H9 (cell line): ENCODE results near the gene KCNMB2. TPM values are rescaled to one million over a fixed set of nuclear protein-coding genes. Genes with fewer than 3 reads are reported as not detected.
A peak's percentile ranks its signal among the peaks of the same experiment; 100 is the strongest.

Experiments
- DNase-seq: peaks from one replicate; pipeline ENCODE4 v3.0.0-alpha.2; 2017
- H2AFZ ChIP-seq: one replicate; pipeline ENCODE4 v1.6.1; 2013; ENCODE audit warnings: mild to moderate bottlenecking, low read length, control low read depth, moderate library complexity
- H2AK5ac ChIP-seq: 2 replicates; pipeline ENCODE4 v1.6.1; 2013; ENCODE audit warnings: low read length, control low read depth, mixed read lengths; ENCODE audit not compliant: insufficient read length
- H2BK120ac ChIP-seq: one replicate; pipeline ENCODE4 v1.6.1; 2013; ENCODE audit warnings: low read depth, mild to moderate bottlenecking, low read length, control low read depth, inconsistent platforms; ENCODE audit not compliant: poor library complexity, severe bottlenecking
- H2BK12ac ChIP-seq: 2 replicates; pipeline ENCODE4 v1.6.1; 2013; ENCODE audit warnings: low read length, control low read depth, mixed read lengths, low read depth; ENCODE audit not compliant: insufficient read length
- H2BK15ac ChIP-seq: 2 replicates; pipeline ENCODE4 v1.6.1; 2013; ENCODE audit warnings: low read depth, low read length, control low read depth
- H2BK20ac ChIP-seq: one replicate; pipeline ENCODE4 v1.6.1; 2013; ENCODE audit warnings: low read depth, mild to moderate bottlenecking, low read length, control low read depth, inconsistent platforms; ENCODE audit not compliant: poor library complexity, severe bottlenecking
- H2BK5ac ChIP-seq: 2 replicates; pipeline ENCODE4 v1.6.1; 2013; ENCODE audit warnings: low read length, control low read depth, mixed read lengths; ENCODE audit not compliant: insufficient read length
- H3K14ac ChIP-seq: 2 replicates; pipeline ENCODE4 v1.6.1; 2013; ENCODE audit warnings: low read length, control low read depth; ENCODE audit not compliant: insufficient read depth
- H3K18ac ChIP-seq: 2 replicates; pipeline ENCODE4 v1.6.1; 2013; ENCODE audit warnings: low read depth, mild to moderate bottlenecking, mixed read lengths, low read length, control low read depth; ENCODE audit not compliant: insufficient read length
- H3K23ac ChIP-seq: 2 replicates; pipeline ENCODE4 v1.6.1; 2013; ENCODE audit warnings: low read length, control low read depth, mixed read lengths, low read depth; ENCODE audit not compliant: insufficient read length
- H3K23me2 ChIP-seq: 2 replicates; pipeline ENCODE4 v1.6.1; 2013; ENCODE audit warnings: low read depth, mild to moderate bottlenecking, mixed read lengths, low read length, control low read depth; ENCODE audit not compliant: insufficient read length, poor library complexity, severe bottlenecking
- H3K27ac ChIP-seq: 2 replicates; pipeline ENCODE4 v1.5.1; 2013; ENCODE audit warnings: low read length, control low read depth, mixed read lengths, low read depth; ENCODE audit not compliant: insufficient read length
- H3K27me3 ChIP-seq: 2 replicates; pipeline ENCODE4 v1.6.1; 2013; ENCODE audit warnings: low read length, control low read depth, inconsistent platforms; ENCODE audit not compliant: insufficient read depth
- H3K4ac ChIP-seq: 2 replicates; pipeline ENCODE4 v1.6.1; 2013; ENCODE audit warnings: low read depth, mild to moderate bottlenecking, control low read depth, inconsistent platforms, low read length, moderate library complexity
- H3K4me1 ChIP-seq: 2 replicates; pipeline ENCODE4 v1.6.1; 2013; ENCODE audit warnings: low read length, control low read depth, inconsistent platforms; ENCODE audit not compliant: insufficient read depth
- H3K4me2 ChIP-seq: 2 replicates; pipeline ENCODE4 v1.6.1; 2013; ENCODE audit warnings: low read length, control low read depth, mixed read lengths; ENCODE audit not compliant: insufficient read length, insufficient read depth
- H3K56ac ChIP-seq: 2 replicates; pipeline ENCODE4 v1.6.1; 2013; ENCODE audit warnings: low read depth, mild to moderate bottlenecking, mixed read lengths, low read length, control low read depth; ENCODE audit not compliant: insufficient read length
- H3K79me1 ChIP-seq: 2 replicates; pipeline ENCODE4 v1.6.1; 2013; ENCODE audit warnings: low read depth, mild to moderate bottlenecking, moderate library complexity, low read length, control low read depth, inconsistent platforms; ENCODE audit not compliant: insufficient read depth, poor library complexity, severe bottlenecking
- H3K79me2 ChIP-seq: 2 replicates; pipeline ENCODE4 v1.6.1; 2013; ENCODE audit warnings: low read length, control low read depth, inconsistent platforms; ENCODE audit not compliant: insufficient read depth
- H3K9ac ChIP-seq: 2 replicates; pipeline ENCODE4 v1.6.1; 2013; ENCODE audit warnings: low read length, control low read depth, mixed read lengths; ENCODE audit not compliant: insufficient read length; ENCODE audit errors: extremely low read depth
- H3K9me3 ChIP-seq: one replicate; pipeline ENCODE4 v1.6.1; 2013; ENCODE audit warnings: low read depth, low read length, inconsistent platforms; ENCODE audit not compliant: control insufficient read depth
- H3T11ph ChIP-seq: one replicate; pipeline ENCODE4 v1.6.1; 2013; ENCODE audit warnings: mild to moderate bottlenecking, low read length, control low read depth, inconsistent platforms
- H4K20me1 ChIP-seq: one replicate; pipeline ENCODE4 v1.6.1; 2013; ENCODE audit not compliant: control insufficient read depth, insufficient read length, insufficient read depth
- H4K5ac ChIP-seq: 2 replicates; pipeline ENCODE4 v1.6.1; 2013; ENCODE audit warnings: low read depth, mild to moderate bottlenecking, mixed read lengths, low read length, control low read depth; ENCODE audit not compliant: insufficient read length
- H4K8ac ChIP-seq: replicated peaks from 2 replicates; pipeline ENCODE4 v1.6.1; 2013; ENCODE audit warnings: low read length, control low read depth, mixed read lengths, low read depth; ENCODE audit not compliant: insufficient read length
- H4K91ac ChIP-seq: 2 replicates; pipeline ENCODE4 v1.6.1; 2013; ENCODE audit warnings: low read depth, mild to moderate bottlenecking, moderate library complexity, mixed read lengths, low read length, control low read depth; ENCODE audit not compliant: insufficient read length
- H3K27ac Mint-ChIP-seq, 3 experiments: 2 replicates in 2 of 3; 3 replicates in 1 of 3; pipeline ENCODE4 v1.8.0; 2020 to 2021; ENCODE audit warnings: mixed read lengths in 3 of 3, mild to moderate bottlenecking in 1 of 3, moderate library complexity in 1 of 3
- H3K27me3 Mint-ChIP-seq: 2 replicates; pipeline ENCODE4 v1.8.0; 2021; ENCODE audit warnings: low read depth, mild to moderate bottlenecking, moderate library complexity, mixed read lengths
- H3K36me3 Mint-ChIP-seq, 3 experiments: 2 replicates in 2 of 3; 3 replicates in 1 of 3; pipeline ENCODE4 v1.8.0; 2020 to 2021; ENCODE audit warnings: low read depth in 3 of 3, mixed read lengths in 3 of 3; ENCODE audit not compliant: insufficient read depth in 1 of 3
- H3K4me1 Mint-ChIP-seq, 2 experiments: 2 replicates each; pipeline ENCODE4 v1.8.0; 2020; ENCODE audit warnings: mixed read lengths in 2 of 2
- H3K4me3 Mint-ChIP-seq, 2 experiments: 2 replicates in 1 of 2; 3 replicates in 1 of 2; pipeline ENCODE4 v1.8.0; 2020 to 2021; ENCODE audit warnings: mild to moderate bottlenecking in 2 of 2, mixed read lengths in 2 of 2, moderate library complexity in 1 of 2
- H3K9me3 Mint-ChIP-seq, 2 experiments: 2 replicates in 1 of 2; 3 replicates in 1 of 2; pipeline ENCODE4 v1.8.0; 2020; ENCODE audit warnings: mild to moderate bottlenecking in 2 of 2, mixed read lengths in 2 of 2, moderate library complexity in 1 of 2
- CTCF ChIP-seq: fragments of 200-600 bp; sonication (generic); conservative IDR thresholded peaks from 3 replicates; pipeline ENCODE4 v1.8.0; 2021; ENCODE audit warnings: antibody characterized with exemption, mild to moderate bottlenecking
- WGBS: extraction: QIAGEN DNeasy Blood & Tissue Kit; methylation state at CpG from one replicate; pipeline ENCODE4 v1.1.7; 2013; ENCODE audit warnings: missing lambda C conversion rate, low lambda C conversion rate, mixed read lengths; ENCODE audit not compliant: insufficient read length; ENCODE audit errors: extremely low coverage; 5-methylcytosine and 5-hydroxymethylcytosine counted together
- total RNA-seq: library from RNA; stranded (reverse); gene quantifications from 2 replicates; pipeline ENCODE4 v1.2.1, GENCODE V29; 2021

The KCNMB2 gene
- total RNA-seq, 1 experiment from 2014 or later = not detected

GRCh38 chr3:178671377-178671776 lies 135.1 kb downstream of the KCNMB2 start:
- no peak overlapping the region for H2BK20ac ChIP-seq
- H3K4me2 ChIP-seq = no peak overlapping the region
- no peaks in the 10 kb centered on the region for H3K9me3 ChIP-seq
- H2AK5ac ChIP-seq = no peak overlapping the region
- no peak overlapping the region for H4K91ac ChIP-seq
- Mint-ChIP-seq H3K9me3 (no peaks in the 10 kb centered on the region; a peak in 1 of 5 replicates), H3K36me3 (no peaks in the 10 kb centered on the region), H3K27ac (peak overlapping the region in 1 of 3 experiments; percentile 40; a peak in 2 of 7 replicates), H3K27me3 (no peaks in the 10 kb centered on the region), H3K4me3 (no peak overlapping the region), H3K4me1 (peaks cover 0 to 3% of the 10 kb centered on the region in 2 experiments; a peak in 1 of 4 replicates)
- H3K27me3 ChIP-seq = no peaks in the 10 kb centered on the region
- no peaks in the 10 kb centered on the region for H3K79me2 ChIP-seq
- H3K27ac ChIP-seq = no peak overlapping the region
- H3K14ac ChIP-seq = no peak overlapping the region
- H2BK12ac ChIP-seq = no peak overlapping the region
- no peak overlapping the region for H3T11ph ChIP-seq
- no peak overlapping the region for H2BK5ac ChIP-seq
- no peak overlapping the region for H3K18ac ChIP-seq
- no peak overlapping the region for H2BK120ac ChIP-seq
- no peak overlapping the region for H3K56ac ChIP-seq
- H3K79me1 ChIP-seq = no peaks in the 10 kb centered on the region
- no peak overlapping the region for H2AFZ ChIP-seq
- H3K9ac ChIP-seq = no peak overlapping the region
- H4K20me1 ChIP-seq = no peaks in the 10 kb centered on the region
- no peaks in the 10 kb centered on the region for H3K23me2 ChIP-seq
- no peak for TF ChIP-seq CTCF
- no peak for DNase-seq
- H4K5ac ChIP-seq = no peak overlapping the region
- WGBS = no CpG with 5 or more reads among the region's 3 CpGs
- H4K8ac ChIP-seq = no peak overlapping the region
- no peak overlapping the region for H2BK15ac ChIP-seq
- no peaks in the 10 kb centered on the region for H3K4me1 ChIP-seq
- no peak overlapping the region for H3K23ac ChIP-seq
- no peak overlapping the region for H3K4ac ChIP-seq
